Measurements from ENCODE around the gene ADORA1.

ADORA1 gene

DNA sequence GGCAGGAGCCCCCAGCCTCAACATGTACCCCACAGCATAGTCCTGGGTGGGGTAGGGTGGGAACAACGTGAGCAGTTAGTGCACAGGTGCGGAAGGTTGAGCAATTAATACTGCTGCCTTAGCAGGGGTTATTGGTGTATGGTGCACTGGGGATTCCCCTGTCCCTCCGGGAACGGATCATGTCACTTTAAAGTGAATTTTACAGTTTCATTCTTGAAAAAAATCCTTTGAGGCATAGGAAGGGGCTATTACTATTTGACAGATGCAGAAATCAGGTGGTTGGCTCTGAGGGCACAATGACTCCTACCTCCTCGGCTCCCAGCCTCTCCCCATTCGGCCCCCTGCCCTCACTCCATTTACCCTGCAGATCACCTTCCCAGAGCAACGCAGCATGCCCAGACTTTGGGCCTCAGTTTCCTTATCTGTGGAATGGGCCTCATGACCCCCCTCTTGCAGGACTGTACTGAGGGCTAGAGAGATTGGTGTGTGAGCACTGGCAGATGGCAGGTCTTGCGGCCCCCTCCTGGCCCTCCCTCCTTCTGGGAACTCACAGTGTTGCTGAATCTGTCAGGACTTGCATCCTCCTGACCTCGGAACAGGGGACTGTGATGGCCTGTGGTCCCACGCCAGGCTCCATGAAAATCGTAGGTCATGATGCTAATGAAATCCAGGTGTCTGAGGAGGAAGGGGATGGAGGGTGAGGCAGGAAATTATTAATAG is 53.2 kb downstream of the ADORA1 start:
- TF ChIP-seq, protein P1, sequence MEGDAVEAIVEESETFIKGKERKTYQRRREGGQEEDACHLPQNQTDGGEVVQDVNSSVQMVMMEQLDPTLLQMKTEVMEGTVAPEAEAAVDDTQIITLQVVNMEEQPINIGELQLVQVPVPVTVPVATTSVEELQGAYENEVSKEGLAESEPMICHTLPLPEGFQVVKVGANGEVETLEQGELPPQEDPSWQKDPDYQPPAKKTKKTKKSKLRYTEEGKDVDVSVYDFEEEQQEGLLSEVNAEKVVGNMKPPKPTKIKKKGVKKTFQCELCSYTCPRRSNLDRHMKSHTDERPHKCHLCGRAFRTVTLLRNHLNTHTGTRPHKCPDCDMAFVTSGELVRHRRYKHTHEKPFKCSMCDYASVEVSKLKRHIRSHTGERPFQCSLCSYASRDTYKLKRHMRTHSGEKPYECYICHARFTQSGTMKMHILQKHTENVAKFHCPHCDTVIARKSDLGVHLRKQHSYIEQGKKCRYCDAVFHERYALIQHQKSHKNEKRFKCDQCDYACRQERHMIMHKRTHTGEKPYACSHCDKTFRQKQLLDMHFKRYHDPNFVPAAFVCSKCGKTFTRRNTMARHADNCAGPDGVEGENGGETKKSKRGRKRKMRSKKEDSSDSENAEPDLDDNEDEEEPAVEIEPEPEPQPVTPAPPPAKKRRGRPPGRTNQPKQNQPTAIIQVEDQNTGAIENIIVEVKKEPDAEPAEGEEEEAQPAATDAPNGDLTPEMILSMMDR (IDR thresholded peaks at IDR 0.05; ENCODE audit: low read depth, low read length), result no peak

DNA sequence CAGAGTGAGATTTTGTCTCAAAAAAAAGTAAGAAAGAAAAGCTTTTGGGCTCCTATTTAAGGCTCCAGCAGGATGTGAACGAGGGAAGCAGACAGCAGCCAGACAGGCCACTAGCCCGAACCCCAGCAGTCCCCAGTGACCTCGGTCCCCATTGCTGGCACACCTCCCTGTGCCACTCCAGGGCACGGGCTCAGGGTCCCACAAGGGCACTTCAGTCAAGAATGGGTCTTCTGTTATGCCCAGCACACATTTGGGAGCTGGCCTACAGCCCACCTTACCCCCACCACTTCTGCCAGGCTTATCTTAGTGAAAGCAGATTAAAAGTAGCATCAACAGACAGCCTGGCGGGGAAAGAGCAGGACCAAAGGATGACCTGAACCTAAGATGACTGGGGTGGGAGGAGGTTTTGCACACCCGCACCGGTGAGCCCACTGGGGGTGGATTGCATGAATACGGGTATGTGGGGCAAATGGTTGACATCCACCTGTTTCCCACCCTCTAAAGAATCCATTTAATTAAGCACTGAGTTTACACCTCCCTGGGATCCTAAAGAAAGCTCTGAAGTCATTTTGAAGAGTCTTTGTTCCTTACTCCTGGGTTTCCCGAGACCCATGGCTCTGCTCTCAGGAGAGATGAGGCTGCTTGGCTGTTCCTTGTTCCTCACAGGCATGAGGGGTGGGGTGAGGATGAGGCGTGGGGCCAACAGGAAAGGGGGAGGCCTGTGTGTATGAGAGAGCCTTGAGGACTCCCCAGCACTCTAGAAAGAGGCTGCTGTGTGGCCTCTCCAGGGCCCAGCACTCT is 54.3 kb downstream of the ADORA1 start:
- no peak overlapping the region for H3K4me3 ChIP-seq (ENCODE audit: low read depth, low read length)
- in situ Hi-C loops (cut with HindIII; ENCODE audit: low sequenced_read_pairs), result no loop called here
- DNase-seq (ENCODE audit: low read depth, low spot score), result no peak

More for the DNA sequence above, 53.2 kb downstream of the ADORA1 start:
- no peak for DNase-seq (ENCODE audit: low read depth, low spot score)
- in situ Hi-C loops (cut with HindIII; ENCODE audit: low sequenced_read_pairs), result no loop called here
- no peak overlapping the region for H3K4me3 ChIP-seq (ENCODE audit: low read depth, low read length)

DNA sequence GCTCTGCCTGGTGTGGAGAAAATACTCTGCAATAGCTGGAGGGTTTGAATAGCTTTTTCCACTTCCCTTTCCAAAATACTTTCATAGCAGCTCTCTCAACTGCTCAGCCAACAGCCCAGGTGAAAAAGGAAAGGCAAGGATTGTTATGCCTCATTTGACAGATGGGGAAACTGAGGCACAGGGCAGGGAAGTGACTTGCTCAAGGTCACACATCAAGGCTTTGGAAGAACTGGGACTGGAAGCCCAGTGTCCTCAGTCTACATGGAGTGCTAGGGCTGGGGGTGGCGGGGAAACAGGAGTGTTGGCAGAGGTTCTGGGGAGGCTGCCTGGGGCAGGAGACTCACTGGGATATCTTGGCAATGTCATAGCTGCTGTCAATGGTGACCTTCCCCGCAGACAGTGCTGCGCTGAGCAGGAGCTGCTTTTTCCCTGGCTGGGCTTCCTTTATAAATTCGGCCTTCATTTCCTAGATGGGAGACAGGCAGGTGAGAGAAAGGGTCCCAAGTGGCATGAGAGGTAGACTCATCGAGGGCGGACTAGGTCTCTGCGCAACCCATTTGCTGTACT is 54.9 kb downstream of the ADORA1 start:
- no peak for DNase-seq (ENCODE audit: low read depth, low spot score)
- in situ Hi-C loops (cut with HindIII; ENCODE audit: low sequenced_read_pairs), result no loop called here
- H3K4me3 ChIP-seq (ENCODE audit: low read depth, low read length), result no peak overlapping the region
- TF ChIP-seq, protein P1 (IDR thresholded peaks at IDR 0.05; ENCODE audit: low read depth, low read length), result no peak

More for the DNA sequence above, 54.3 kb downstream of the ADORA1 start:
- TF ChIP-seq, protein P1 (IDR thresholded peaks at IDR 0.05; ENCODE audit: low read depth, low read length), result no peak

DNA sequence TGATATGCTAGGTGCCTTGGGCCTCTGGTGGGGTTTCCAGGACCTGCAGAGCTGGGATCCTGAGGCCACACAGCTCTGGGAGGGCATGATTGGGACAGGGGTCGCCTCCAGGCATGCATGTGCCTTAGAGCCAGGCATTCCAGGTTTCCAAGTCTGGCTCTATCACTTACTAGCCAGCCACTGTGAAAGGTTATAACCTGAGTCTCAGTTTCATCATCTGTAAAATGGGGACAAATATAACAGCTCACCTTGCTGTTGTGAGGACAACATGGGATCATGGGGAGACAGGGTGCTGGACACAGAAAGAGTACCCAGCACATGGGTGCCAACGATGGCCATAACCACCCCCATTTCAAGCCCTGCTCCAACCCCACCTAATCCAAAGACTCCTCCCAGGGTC is 56.3 kb downstream of the ADORA1 start:
- H3K4me3 ChIP-seq (ENCODE audit: low read depth, low read length), result no peak overlapping the region
- DNase-seq (ENCODE audit: low read depth, low spot score), result no peak
- in situ Hi-C loops (cut with HindIII; ENCODE audit: low sequenced_read_pairs), result no loop called here
- TF ChIP-seq, protein P1 (IDR thresholded peaks at IDR 0.05; ENCODE audit: low read depth, low read length), result no peak

DNA sequence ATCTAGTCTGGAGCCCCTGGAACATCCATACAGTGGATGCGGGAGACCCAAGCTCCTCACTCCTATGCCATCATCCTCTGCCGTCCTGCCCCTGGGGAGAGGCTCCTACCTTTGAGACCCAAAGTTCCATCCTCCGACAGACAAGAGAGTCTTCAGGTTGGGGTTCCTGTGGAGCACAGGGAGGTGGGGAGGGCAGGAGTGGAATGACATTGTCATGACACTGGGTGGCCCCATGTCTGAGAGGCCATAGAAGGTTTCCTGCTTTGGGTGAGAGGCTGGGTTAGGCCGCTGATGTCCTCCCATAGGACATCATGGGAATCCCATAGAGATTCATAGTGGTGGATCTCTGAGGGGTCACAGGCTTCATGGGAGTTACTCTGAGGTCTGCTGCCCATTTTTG is 56.9 kb downstream of the ADORA1 start:
- in situ Hi-C loops (cut with HindIII; ENCODE audit: low sequenced_read_pairs), result no loop called here
- TF ChIP-seq, protein P1 (IDR thresholded peaks at IDR 0.05; ENCODE audit: low read depth, low read length), result no peak
- DNase-seq (ENCODE audit: low read depth, low spot score), result no peak
- H3K4me3 ChIP-seq (ENCODE audit: low read depth, low read length), result no peak overlapping the region

DNA sequence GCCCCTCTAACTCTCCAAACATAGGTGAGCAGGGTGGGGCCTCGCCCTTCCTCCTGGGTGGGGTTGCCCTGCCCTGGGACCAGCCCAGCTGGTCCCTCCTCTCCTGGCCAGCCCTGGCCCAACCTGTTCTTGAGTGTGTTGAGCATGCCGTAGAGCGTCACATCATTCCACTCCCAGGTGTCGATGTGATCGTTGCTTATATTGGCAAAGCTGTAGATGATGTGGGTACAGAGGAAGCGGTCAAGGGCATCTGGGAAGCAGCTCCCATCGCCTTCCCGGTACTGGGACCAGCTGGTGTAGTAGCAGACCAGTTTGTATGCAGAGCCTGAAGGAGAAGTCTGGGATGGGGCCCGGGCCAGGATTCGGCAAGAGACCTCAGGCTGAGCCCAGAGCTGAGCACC is 57.5 kb downstream of the ADORA1 start:
- in situ Hi-C loops (cut with HindIII; ENCODE audit: low sequenced_read_pairs), result no loop called here
- no peak overlapping the region for H3K4me3 ChIP-seq (ENCODE audit: low read depth, low read length)
- DNase-seq (ENCODE audit: low read depth, low spot score), result no peak
- TF ChIP-seq, protein P1 (IDR thresholded peaks at IDR 0.05; ENCODE audit: low read depth, low read length), result no peak

Measured in astrocyte of the spinal cord (primary cell).